Lower leg skin (tissue), 4 donors: Measurements from ENCODE around the gene GDF11. TPM values are rescaled to one million over a fixed set of nuclear protein-coding genes. Genes with fewer than 3 reads are reported as not detected.

Experiments used
- DNase-seq, 2 donors: peaks; one replicate each; pipeline ENCODE4 v3.0.0-alpha.2; 2019; ENCODE audit warnings: low spot score in 2 of 2
- H3K4me3 ChIP-seq: fragments of 200-600 bp; sonication (generic); 2 replicates; pipeline ENCODE4 v1.5.1; 2017; ENCODE audit warnings: mild to moderate bottlenecking, low read depth; ENCODE audit not compliant: poor library complexity, severe bottlenecking
- CTCF ChIP-seq, 3 donors: fragments of 450-650 bp; IDR thresholded peaks; one replicate each; pipeline ENCODE4 v1.5.1; 2016; ENCODE audit warnings: antibody characterized with exemption in 3 of 3, mild to moderate bottlenecking in 3 of 3, moderate library complexity in 2 of 3
- POLR2A ChIP-seq, 2 donors: fragments of 450-650 bp; IDR thresholded peaks; one replicate each; pipeline ENCODE4 v1.6.1; 2016 to 2017; ENCODE audit warnings: antibody characterized with exemption in 2 of 2, mild to moderate bottlenecking in 1 of 2, moderate library complexity in 1 of 2
- WGBS, 2 donors: methylation state at CpG; one replicate each; pipeline ENCODE4 v1.1.5; 2018; 5-methylcytosine and 5-hydroxymethylcytosine counted together
- intact Hi-C: fragments of 100-400 bp; cut with DNase I; formaldehyde crosslinking; loops from one replicate; pipeline ENCODE4 v1.15.0; 2023; ENCODE audit warnings: low total_unique reads
- total RNA-seq, 4 donors: library from RNA; depleted of rRNA; stranded (reverse); fragments of >200 nt; gene quantifications; one replicate each; pipeline ENCODE4 v1.1.0, GENCODE V29; 2016

The GDF11 gene
- total RNA-seq, 4 donors from 2014 or later: 0.23 to 2.7 (median 0.57) TPM

DNA sequence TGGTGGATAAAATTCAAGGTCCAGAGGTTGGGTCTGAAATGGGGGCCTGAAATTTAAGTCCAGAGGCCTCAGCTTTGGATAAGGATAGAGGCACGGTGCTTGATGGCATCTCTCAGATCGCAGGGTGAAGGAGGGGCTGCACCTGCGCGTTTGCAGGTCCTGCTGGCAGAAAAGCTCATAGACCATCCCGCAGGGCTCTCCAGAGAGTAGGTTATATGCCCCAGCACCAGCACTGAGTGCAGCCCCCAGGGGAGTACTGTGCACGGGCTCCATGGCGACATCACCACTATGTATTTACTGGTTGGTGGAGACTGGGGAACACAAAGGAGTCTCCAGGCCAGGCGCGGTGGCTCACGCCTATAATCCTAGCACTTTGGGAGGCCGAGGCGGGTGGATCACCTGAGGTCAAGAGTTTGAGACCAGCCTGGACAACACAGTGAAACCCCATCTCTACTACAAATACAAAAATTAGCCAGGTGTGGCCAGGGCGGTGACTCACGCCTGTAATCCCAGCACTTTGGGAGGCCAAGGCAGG is 9.8 kb upstream of the GDF11 start:
- H3K4me3 ChIP-seq: no peak overlapping the region
- WGBS, 2 donors: 91 to 94% methylated on average over 14 of the region's 14 CpGs
- DNase-seq: peak in 1 of 2 donors; percentile 76
- intact Hi-C loops: no loop called here
- TF ChIP-seq POLR2A (IDR thresholded peaks at IDR 0.05): no peak
- no peak for TF ChIP-seq CTCF (IDR thresholded peaks at IDR 0.05)

GRCh38 chr12:55733858-55734257 is 9.1 kb upstream of the GDF11 start:
- TF ChIP-seq POLR2A (IDR thresholded peaks at IDR 0.05): no peak
- no peak for TF ChIP-seq CTCF (IDR thresholded peaks at IDR 0.05)
- WGBS, 2 donors: 87 to 92% methylated on average over 2 of the region's 2 CpGs
- H3K4me3 ChIP-seq: no peak overlapping the region
- intact Hi-C loops: no loop called here
- DNase-seq: no peak

DNA sequence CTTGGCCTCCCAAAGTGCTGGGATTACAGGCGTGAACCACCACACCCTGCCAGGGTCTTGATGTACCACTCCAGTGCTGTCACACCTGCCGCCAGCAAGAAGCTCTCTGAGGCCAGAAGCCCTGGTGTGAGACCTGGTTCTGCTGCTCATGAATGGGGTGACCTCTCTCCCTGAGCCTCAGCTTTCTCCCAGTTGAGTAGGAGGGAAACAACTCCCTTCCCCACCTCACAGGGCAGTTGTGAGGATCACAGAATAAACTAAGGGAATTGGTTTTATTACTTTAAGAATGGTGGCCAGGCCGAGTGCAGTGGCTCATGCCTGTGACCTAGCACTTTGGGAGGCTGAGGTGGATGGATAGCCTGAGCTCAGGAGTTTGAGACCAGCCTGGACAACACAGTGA is 8.3 kb upstream of the GDF11 start:
- WGBS, 2 donors: 80 to 100% methylated on average over 3 of the region's 3 CpGs
- intact Hi-C loops: no loop called here
- no peak overlapping the region for H3K4me3 ChIP-seq
- TF ChIP-seq POLR2A (IDR thresholded peaks at IDR 0.05) (no peak), CTCF (IDR thresholded peaks at IDR 0.05) (no peak)
- DNase-seq: no peak

DNA sequence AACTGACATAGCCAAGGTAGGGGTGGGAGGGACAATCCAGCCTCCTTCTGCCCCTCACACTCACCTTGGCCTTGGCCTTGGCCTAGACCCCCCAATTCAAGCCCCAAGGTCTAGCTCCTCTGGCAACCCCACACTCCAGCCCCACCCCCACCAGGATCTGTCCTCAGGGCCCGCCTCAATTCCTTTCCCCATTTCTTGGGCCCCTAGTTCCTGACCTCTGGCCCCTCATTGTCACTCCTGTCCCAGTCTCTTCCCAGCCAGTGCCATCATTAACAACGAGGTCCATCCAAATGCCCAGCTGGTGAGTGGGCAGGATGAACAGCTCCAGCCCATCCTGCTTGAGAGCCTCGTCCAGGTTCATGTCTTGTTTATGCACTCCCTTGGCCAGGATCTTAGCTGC is 6.8 kb upstream of the GDF11 start:
- WGBS, 2 donors: 55 to 64% methylated on average over 3 of the region's 3 CpGs
- no peak overlapping the region for H3K4me3 ChIP-seq
- peak in 1 of 2 donors; percentile 76 for DNase-seq
- intact Hi-C loops: loop anchor here (5.0 kb wide), 1 partner anchor 206 kb away; no protein-coding TSS in a partner anchor
- no peak for TF ChIP-seq CTCF (IDR thresholded peaks at IDR 0.05)
- no peak for TF ChIP-seq POLR2A (IDR thresholded peaks at IDR 0.05)

DNA sequence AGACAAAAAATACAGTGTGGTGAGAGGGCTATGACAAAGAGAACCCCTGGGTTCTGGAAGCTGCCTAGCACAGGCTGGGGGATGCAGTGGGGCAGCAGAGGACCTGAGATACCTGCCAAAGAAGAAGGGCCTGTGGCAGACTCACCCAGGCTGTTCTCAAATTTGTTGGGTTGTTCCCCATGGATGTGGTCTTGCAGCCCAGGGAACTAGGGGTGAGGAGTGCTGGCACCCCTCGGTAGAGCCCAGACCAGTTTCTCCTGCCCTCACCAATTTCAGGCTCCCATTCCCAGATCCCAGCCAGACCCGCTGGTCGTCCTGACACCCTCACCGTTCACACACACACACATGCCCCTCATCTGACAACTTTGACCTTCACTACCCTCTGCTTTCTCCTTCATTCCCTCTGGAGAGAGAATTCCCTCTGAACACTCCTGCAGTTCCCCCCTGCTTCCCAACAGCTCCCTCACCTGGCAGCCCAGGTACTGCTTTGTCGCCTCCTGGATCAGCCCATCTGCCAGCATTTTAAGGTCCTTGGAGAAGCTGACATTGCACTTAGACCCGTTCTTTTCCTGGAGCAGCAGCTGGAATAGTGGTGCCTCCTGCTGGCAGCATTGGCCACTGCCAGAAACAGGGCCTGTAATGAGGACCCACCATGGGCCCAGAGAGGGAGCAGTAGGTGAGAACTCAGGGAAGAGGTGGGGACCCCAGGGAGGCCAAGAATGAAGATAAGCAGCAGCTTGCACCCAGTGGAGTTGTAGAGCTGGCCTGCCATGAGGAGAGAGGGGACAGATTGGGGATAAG is 5.9 kb upstream of the GDF11 start:
- DNase-seq: peak in 1 of 2 donors; percentile 93
- 37 to 43% methylated on average over 6 of the region's 6 CpGs for WGBS, 2 donors
- intact Hi-C loops: loop anchor here (5.0 kb wide), 1 partner anchor 205 kb away; no protein-coding TSS in a partner anchor

More for the DNA sequence above, 5.9 kb upstream of the GDF11 start:
- TF ChIP-seq POLR2A (IDR thresholded peaks at IDR 0.05): no peak
- peak in 1 of 3 donors; percentile 31 for TF ChIP-seq CTCF (IDR thresholded peaks at IDR 0.05)
- no peak overlapping the region for H3K4me3 ChIP-seq
